ENCODE measurements around the gene PIK3R6.

The PIK3R6 gene

GRCh38 chr17:8849311-8850041 lies 18.0 kb downstream of the PIK3R6 start:
- DNase-seq: no peak

GRCh38 chr17:8847891-8848290 lies 19.6 kb downstream of the PIK3R6 start:
- DNase-seq: no peak

- DNase-seq: no peak
These were observed 20.7 kb downstream of the PIK3R6 start for GRCh38 chr17:8846768-8847211.

GRCh38 chr17:8844229-8845218 lies 22.9 kb downstream of the PIK3R6 start:
- no peak for DNase-seq

- no peak for DNase-seq
These were observed 24.1 kb downstream of the PIK3R6 start for GRCh38 chr17:8843344-8843743.

GRCh38 chr17:8841844-8842243 lies 25.6 kb downstream of the PIK3R6 start:
- DNase-seq: no peak

GRCh38 chr17:8839410-8839935 lies 28.0 kb downstream of the PIK3R6 start:
- DNase-seq: no peak

- no peak for DNase-seq
These were observed 28.9 kb downstream of the PIK3R6 start for GRCh38 chr17:8838551-8839095.

GRCh38 chr17:8837563-8838075 lies 29.9 kb downstream of the PIK3R6 start:
- no peak for DNase-seq

GRCh38 chr17:8836821-8837562 lies 30.5 kb downstream of the PIK3R6 start:
- no peak for DNase-seq

GRCh38 chr17:8835631-8836364 lies 31.7 kb downstream of the PIK3R6 start:
- DNase-seq: no peak

GRCh38 chr17:8835106-8835505 lies 32.4 kb downstream of the PIK3R6 start:
- no peak for DNase-seq

- peak; percentile 16 for DNase-seq
These were observed 34.6 kb downstream of the PIK3R6 start for GRCh38 chr17:8832711-8833352.

- DNase-seq: no peak
These were observed 36.1 kb downstream of the PIK3R6 start for GRCh38 chr17:8831234-8831849.

GRCh38 chr17:8830141-8830540 lies 37.3 kb downstream of the PIK3R6 start:
- DNase-seq: no peak

- DNase-seq: no peak
These were observed 38.2 kb downstream of the PIK3R6 start for GRCh38 chr17:8829036-8829941.

GRCh38 chr17:8828517-8828875 lies 39.0 kb downstream of the PIK3R6 start:
- DNase-seq: no peak

- DNase-seq: no peak
These were observed 40.6 kb downstream of the PIK3R6 start for GRCh38 chr17:8826808-8827435.

GRCh38 chr17:8825802-8826201 lies 41.7 kb downstream of the PIK3R6 start:
- DNase-seq: no peak
